HCT116 (cell line): ENCODE measurements around the gene CERT1.

ENCODE experiments used
- EZH2phosphoT487 ChIP-seq: fragments of 200-600 bp; IDR thresholded peaks from 2 replicates; pipeline ENCODE4 v1.6.1; 2018; ENCODE audit warnings: antibody characterized with exemption, borderline replicate concordance
- POLR2A ChIP-seq: IDR thresholded peaks from 2 replicates; pipeline ENCODE4 v1.7.0; 2011; ENCODE audit warnings: borderline replicate concordance; ENCODE audit not compliant: insufficient read depth, insufficient read length; ENCODE audit errors: extremely low read depth
- SIN3A ChIP-seq: IDR thresholded peaks from 2 replicates; pipeline ENCODE4 v1.6.1; 2012; ENCODE audit warnings: low read depth
- YY1 ChIP-seq: IDR thresholded peaks from 2 replicates; pipeline ENCODE4 v1.6.1; 2011; ENCODE audit warnings: low read length, low read depth, moderate library complexity, mild to moderate bottlenecking; ENCODE audit not compliant: insufficient replicate concordance; ENCODE audit errors: extremely low read depth
- ZFX ChIP-seq: fragments of 450-650 bp; IDR thresholded peaks from 2 replicates; pipeline ENCODE4 v1.6.1; 2017
- TF ChIP-seq, protein P1 (sequence below), 3 experiments: fragments of 200-600 bp in 1 of 3; sonication (generic) in 1 of 3; IDR thresholded peaks in 2 of 3; conservative IDR thresholded peaks in 1 of 3; 2 replicates each; pipeline ENCODE4 v1.5.1; 2012 to 2017; ENCODE audit warnings: low read depth in 2 of 3, low read length in 2 of 3, antibody characterized with exemption in 1 of 3, borderline replicate concordance in 1 of 3, control low read depth in 1 of 3, mild to moderate bottlenecking in 1 of 3, mixed read lengths in 1 of 3, mixed run types in 1 of 3, moderate library complexity in 1 of 3; ENCODE audit not compliant: insufficient read depth in 1 of 3
- TF ChIP-seq, protein P2 (sequence below): IDR thresholded peaks from 2 replicates; pipeline ENCODE4 v1.6.1; 2012; ENCODE audit warnings: low read depth

DNA sequence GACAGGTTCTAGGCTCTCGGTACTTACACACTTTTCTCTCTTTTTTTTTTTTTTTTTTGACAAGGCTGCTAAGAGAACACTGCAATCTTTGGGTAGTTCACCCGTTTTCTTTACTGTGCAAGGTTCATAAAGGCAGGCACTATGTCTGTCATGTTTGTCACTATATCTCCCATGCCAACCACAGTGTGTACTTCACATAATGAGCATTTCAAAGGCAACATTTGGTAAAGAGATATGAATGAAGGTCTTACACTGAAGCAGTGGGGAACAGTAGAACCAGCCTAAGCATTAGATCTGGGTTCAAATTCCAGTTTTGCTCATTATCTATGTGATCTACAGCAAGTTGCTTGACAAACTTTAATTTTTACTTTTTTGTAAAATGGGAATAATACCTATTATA is 175.9 kb downstream of the CERT1 start:
- TF ChIP-seq, protein P1, sequence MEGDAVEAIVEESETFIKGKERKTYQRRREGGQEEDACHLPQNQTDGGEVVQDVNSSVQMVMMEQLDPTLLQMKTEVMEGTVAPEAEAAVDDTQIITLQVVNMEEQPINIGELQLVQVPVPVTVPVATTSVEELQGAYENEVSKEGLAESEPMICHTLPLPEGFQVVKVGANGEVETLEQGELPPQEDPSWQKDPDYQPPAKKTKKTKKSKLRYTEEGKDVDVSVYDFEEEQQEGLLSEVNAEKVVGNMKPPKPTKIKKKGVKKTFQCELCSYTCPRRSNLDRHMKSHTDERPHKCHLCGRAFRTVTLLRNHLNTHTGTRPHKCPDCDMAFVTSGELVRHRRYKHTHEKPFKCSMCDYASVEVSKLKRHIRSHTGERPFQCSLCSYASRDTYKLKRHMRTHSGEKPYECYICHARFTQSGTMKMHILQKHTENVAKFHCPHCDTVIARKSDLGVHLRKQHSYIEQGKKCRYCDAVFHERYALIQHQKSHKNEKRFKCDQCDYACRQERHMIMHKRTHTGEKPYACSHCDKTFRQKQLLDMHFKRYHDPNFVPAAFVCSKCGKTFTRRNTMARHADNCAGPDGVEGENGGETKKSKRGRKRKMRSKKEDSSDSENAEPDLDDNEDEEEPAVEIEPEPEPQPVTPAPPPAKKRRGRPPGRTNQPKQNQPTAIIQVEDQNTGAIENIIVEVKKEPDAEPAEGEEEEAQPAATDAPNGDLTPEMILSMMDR (IDR thresholded peaks at IDR 0.05 in 2 of 3, conservative IDR thresholded peaks at IDR 0.05 in 1 of 3; ENCODE audit: borderline replicate concordance in 1 of 3, insufficient read depth in 1 of 3, low read depth in 2 of 3, low read length in 2 of 3) = no peak
- TF ChIP-seq POLR2A = no peak
- no peak for TF ChIP-seq YY1
- TF ChIP-seq ZFX = no peak
- no peak for TF ChIP-seq SIN3A
- TF ChIP-seq EZH2phosphoT487 = no peak
- TF ChIP-seq, protein P2, sequence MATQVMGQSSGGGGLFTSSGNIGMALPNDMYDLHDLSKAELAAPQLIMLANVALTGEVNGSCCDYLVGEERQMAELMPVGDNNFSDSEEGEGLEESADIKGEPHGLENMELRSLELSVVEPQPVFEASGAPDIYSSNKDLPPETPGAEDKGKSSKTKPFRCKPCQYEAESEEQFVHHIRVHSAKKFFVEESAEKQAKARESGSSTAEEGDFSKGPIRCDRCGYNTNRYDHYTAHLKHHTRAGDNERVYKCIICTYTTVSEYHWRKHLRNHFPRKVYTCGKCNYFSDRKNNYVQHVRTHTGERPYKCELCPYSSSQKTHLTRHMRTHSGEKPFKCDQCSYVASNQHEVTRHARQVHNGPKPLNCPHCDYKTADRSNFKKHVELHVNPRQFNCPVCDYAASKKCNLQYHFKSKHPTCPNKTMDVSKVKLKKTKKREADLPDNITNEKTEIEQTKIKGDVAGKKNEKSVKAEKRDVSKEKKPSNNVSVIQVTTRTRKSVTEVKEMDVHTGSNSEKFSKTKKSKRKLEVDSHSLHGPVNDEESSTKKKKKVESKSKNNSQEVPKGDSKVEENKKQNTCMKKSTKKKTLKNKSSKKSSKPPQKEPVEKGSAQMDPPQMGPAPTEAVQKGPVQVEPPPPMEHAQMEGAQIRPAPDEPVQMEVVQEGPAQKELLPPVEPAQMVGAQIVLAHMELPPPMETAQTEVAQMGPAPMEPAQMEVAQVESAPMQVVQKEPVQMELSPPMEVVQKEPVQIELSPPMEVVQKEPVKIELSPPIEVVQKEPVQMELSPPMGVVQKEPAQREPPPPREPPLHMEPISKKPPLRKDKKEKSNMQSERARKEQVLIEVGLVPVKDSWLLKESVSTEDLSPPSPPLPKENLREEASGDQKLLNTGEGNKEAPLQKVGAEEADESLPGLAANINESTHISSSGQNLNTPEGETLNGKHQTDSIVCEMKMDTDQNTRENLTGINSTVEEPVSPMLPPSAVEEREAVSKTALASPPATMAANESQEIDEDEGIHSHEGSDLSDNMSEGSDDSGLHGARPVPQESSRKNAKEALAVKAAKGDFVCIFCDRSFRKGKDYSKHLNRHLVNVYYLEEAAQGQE = no peak
